HL-60 (cell line): ENCODE data around the gene TBCCD1.

Experiments used
- DNase-seq, 2 experiments: peaks; one replicate each; pipeline ENCODE4 v3.0.0-alpha.2; 2010 to 2020; ENCODE audit warnings: low read depth in 1 of 2, low spot score in 1 of 2
- H3K27ac ChIP-seq: fragments of 250-450 bp; sonication (Bioruptor Pico); replicated peaks from 2 replicates; pipeline ENCODE4 v1.5.1; 2020; ENCODE audit warnings: mild to moderate bottlenecking, moderate library complexity
- H3K27me3 ChIP-seq: fragments of 250-450 bp; sonication (Bioruptor Pico); 2 replicates; pipeline ENCODE4 v1.5.1; 2021; ENCODE audit warnings: mild to moderate bottlenecking, moderate library complexity; ENCODE audit not compliant: insufficient read depth, poor library complexity, severe bottlenecking
- H3K4me3 ChIP-seq: replicated peaks from 2 replicates; pipeline ENCODE4 v1.5.1; 2011; ENCODE audit warnings: mild to moderate bottlenecking, control low read depth, low read length; ENCODE audit not compliant: insufficient read depth
- CTCF ChIP-seq: IDR thresholded peaks from one replicate; pipeline ENCODE4 v1.5.1; 2011; ENCODE audit warnings: low read length, control low read depth, inconsistent platforms; ENCODE audit not compliant: insufficient read depth
- GABPA ChIP-seq: IDR thresholded peaks from 2 replicates; pipeline ENCODE4 v1.6.1; 2012; ENCODE audit warnings: low read depth
- POLR2AphosphoS5 ChIP-seq: IDR thresholded peaks from 2 replicates; pipeline ENCODE4 v1.6.1; 2012; ENCODE audit warnings: low read depth
- REST ChIP-seq: IDR thresholded peaks from 2 replicates; pipeline ENCODE4 v1.6.1; 2012; ENCODE audit warnings: low read depth; ENCODE audit not compliant: insufficient replicate concordance
- SPI1 ChIP-seq: IDR thresholded peaks from 2 replicates; pipeline ENCODE4 v1.6.1; 2012; ENCODE audit warnings: low read depth, mild to moderate bottlenecking, borderline replicate concordance

TBCCD1 gene

GRCh38 chr3:186529201-186529999 is 37.7 kb downstream of the TBCCD1 start:
- no peak for TF ChIP-seq CTCF
- TF ChIP-seq GABPA: no peak
- TF ChIP-seq POLR2AphosphoS5: peak; percentile 50; the same call in 1 of the 2 replicates
- no peak for TF ChIP-seq REST
- TF ChIP-seq SPI1: peak; percentile 1; the same call in 1 of the 2 replicates
- peak in 1 of 2 experiments; percentile 62 for DNase-seq
- H3K27me3 ChIP-seq: no peaks in the 10 kb centered on the region
- H3K27ac ChIP-seq: no peak overlapping the region; the same call in 1 of the 2 replicates
- no peak overlapping the region for H3K4me3 ChIP-seq

GRCh38 chr3:186526256-186526606 is 40.9 kb downstream of the TBCCD1 start:
- no peak overlapping the region for H3K27ac ChIP-seq
- no peak for DNase-seq
- TF ChIP-seq SPI1 (no peak), POLR2AphosphoS5 (no peak), REST (no peak), CTCF (no peak)
- H3K4me3 ChIP-seq: no peak overlapping the region
- no peaks in the 10 kb centered on the region for H3K27me3 ChIP-seq

GRCh38 chr3:186525369-186526255 is 41.5 kb downstream of the TBCCD1 start:
- Histone ChIP-seq H3K27ac (no peak overlapping the region), H3K4me3 (no peak overlapping the region), H3K27me3 (no peaks in the 10 kb centered on the region)
- TF ChIP-seq GABPA (no peak), SPI1 (no peak), REST (no peak), POLR2AphosphoS5 (no peak), CTCF (no peak)
- DNase-seq: no peak
